Activated naive CD8-positive, alpha-beta T cell treated with anti-CD3 and anti-CD28 coated beads, Interleukin-2, amount 50 U/mL, for 16 hours (primary cell): ENCODE data around the gene UBE2F.
"Not testable (repeated sequence)": the region's sequence is repeated elsewhere in the genome, so short reads cannot be mapped to it uniquely, and the experiment has no call there.

Source experiments
- DNase-seq: peaks from one replicate; pipeline ENCODE4 v3.0.0-alpha.2; 2020; ENCODE audit warnings: low read depth, low spot score

The UBE2F gene

DNA sequence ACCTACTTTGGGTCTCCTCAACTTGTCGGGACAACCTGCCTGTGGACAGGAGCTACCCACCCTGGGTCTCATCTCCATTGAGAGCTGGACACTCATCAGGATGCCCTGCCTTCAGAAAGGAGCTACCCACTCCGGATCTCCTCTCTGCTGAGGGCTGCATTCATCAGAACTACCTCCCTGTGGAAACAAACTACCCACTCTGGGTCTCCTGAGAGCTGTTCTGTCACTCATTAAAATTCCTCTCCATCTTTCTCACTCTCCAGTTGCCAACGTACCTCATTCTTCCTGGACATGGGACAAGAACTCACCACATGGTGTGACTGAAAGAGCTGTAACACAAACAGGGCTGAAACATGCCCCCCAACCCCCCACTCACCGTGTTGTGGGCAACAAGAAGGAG is 22.5 kb upstream of the UBE2F start:
- DNase-seq, result no peak

DNA sequence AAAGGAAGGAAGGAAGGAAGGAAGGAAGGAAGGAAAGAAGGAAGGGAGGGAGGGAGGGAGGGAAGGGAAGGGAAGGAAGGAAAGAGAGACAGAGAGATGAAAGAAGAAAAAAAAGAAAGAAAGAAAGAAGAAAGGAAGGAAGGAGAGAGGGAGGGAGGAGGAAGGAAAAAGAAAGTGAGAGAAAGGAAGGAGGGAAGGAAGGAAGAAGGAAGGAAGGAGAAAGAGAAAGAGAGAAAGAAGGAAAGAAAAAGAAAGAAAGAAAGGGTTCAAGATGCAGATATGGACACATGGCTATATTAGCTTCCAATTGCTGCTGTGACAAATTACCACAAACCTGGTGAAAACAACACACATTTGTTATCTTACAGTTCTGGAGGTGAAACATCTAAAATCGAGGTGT is 20.4 kb upstream of the UBE2F start:
- no peak for DNase-seq

DNA sequence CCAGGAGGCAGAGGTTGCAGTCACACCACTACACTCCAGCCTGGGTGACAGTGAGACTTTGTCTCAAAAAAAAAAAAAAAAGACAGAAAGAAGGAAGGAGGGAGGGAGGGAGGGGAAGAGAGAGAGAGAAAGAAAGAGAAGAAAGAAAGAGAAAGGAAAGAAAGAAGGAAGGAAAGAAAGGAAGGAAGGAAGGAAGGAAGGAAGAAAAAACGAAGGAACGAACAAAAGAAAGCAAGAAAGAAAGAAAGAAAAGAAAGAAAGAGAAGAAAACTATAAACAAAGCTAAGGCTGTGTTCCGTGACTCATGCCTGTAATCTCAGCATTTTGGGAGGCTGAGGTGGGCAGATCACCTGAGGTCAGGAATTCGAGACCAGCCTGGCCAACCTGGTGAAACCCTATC is 15.5 kb upstream of the UBE2F start:
- not testable (repeated sequence) for DNase-seq

DNA sequence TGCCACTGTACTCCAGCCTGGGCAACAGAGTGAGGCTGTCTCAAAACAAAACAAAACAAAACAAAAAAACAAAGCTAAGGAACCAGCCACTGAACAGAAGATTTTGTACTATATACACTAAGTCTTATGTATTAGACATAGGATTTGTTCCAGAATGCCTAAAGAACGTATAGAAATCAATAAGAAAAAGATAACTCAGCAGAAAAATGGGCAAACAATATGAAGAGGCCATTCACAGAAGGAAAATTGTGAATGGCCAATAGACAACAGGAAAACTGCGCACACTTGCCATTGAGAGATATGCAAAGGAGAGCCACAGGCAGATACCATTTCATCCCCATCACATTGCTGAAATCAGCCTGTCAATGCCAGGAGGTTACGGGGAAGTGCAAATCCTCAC is 14.9 kb upstream of the UBE2F start:
- DNase-seq, result no peak

DNA sequence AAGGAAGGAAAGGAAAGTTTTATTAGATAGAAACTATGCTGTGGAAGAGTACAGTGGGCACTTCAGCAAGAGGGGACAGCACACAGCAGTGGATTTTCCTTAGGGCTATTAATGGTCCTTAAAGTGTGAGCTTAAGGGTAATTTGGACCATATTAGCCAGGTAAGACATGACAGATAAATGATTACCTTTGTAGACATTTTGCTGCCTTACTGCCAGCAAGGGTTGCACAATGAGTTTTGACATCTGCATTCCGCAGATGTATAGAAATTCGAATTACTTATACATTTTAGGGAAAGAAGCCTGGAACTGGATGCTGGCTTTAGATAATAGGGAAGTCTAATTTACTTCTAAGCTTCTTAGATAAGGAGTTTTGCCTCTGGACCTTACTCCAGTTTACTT is 14.0 kb upstream of the UBE2F start:
- DNase-seq, result no peak

DNA sequence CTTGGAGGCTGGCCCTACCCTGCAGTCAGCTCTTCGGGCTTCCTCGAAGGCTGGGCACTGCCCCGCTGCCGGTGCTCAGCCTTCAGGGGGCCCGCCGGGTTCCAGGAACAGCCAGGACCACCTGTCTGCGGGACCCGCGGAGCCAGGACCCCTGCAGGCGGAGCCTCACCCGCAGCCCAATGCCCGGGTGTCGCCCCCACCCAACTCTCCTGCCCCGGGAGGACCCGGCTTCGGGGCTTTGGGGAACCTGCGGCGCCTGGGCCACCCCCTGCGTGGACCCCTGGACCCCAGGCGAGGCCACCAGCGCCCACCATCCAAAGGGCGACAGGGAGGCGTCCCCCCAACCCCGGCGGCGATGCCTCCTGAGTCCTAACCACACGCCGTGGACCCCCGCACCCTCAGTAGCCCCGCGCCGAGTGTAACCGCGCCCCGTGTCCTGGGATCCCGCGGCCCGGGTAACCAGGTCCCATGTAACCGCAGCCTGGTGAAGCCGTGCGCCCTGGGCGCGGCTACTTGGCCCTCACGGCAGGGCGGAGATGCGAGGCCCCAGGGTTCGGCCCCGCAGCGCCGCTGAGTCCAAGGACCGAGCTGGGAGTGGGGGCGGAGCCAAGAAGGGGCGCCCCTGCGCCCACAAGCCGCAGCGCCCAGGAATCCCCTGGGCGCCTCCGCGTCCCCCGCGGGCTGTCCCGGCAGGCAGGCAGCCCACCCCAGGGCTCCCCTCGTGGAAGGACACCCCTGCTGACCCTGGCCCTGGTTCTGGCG is 11.0 kb upstream of the UBE2F start:
- DNase-seq, result no peak

DNA sequence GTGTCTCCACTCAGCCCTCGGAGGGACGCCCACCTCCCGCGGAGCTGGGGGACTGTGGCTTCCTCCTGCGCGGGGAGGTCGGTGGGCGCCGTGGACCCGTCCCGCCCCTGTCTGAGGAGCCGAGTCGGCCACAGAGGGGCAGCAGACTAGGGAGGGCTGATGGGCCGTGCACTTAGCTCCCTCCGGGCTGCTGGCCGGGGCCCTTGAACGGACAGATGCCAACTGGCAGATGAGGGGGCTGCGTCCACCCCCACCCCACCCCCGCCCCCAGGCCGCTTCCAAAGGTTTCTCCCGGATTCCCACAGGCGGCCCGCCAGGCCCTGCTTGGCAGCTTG is 10.4 kb upstream of the UBE2F start:
- DNase-seq, result no peak

DNA sequence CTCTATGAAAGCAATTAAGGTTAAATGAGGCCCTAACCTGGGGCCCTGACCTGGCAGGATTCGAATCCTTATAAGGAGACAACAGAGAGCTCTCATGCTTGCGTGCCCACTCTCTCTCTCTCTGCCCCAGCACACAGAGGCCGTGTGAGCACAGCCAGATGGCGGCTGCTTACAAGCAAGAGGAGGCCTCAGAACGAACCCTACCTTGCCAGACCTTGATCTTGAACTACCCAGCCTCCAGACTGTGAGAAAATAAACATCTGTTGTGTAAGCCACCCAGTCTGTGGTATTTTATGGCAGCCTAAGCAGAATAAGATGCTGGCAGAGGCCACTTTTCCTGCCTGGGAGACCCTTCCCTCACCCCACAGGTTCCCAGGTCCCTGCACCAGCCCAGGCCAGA is 5.2 kb upstream of the UBE2F start:
- no peak for DNase-seq

DNA sequence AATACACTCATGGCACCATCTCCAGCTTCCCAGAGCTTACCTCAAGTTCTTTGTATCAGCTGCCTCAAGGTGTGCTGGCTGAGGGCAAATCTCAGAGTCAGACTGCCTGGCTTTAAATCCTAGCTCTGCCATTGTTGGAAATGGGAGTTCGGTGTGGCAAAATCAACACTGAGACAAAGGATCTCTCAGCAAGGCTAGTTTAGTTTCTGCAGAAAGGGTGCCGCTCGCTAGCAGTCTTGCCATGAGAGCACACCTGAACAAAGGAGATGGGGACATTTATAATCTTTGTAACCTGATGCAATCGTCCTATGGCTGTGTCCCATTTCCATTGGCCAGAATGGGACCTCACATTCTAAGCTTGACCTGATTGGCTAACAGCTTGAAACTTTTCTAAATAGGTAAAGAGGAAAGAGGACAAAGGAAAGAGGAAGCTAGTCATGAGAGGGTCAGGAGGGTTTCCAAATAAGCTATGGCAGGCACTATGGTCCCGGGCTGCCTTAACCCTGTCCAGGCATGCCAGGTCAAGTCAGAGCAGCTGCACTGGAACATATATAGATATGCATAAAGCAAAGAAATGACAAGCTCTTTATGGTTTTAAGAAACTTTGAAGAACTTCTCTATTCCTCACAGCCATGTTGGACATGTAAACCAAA is 4.3 kb upstream of the UBE2F start:
- DNase-seq, result no peak

DNA sequence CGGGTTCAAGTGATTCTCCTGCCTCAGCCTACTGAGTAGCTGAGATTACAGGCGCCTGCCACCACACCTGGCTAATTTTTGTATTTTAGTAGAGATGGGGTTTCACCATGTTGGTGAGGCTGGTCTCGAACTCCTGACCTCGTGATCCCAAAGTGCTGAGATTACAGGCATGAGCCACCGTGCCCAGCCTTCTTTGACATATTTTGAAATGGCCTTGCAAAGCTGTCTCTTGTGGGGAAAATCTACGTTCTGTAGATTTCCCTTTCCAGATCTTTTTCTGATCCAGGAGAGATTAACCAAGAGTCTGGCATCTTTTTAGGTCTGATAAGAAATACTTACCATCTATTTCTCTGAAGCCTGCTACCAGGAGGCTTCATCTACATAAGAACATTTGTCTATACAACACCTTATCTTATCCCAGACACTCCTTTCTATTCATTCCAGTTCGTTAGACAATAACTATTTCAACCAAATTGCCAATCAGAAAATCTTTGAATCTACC is 3.3 kb upstream of the UBE2F start:
- not testable (repeated sequence) for DNase-seq

DNA sequence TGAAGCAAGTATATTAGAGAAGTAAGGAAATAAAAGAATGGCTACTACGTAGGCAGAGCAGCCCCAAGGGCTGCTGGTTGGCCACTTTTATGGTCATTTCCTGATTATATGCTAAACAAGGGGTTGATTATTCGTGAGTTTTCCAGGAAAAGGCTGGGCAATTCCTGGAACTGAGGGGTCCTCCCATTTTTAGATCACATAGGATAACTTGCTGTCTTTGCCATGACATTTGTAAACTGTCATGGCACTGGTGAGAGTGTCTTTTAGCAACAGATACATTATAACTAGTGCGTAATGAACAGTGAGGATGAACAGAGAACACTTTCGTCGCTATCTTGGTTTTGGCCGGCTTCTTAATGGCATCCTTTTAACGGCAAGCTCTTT is 2.6 kb upstream of the UBE2F start:
- DNase-seq, result no peak

DNA sequence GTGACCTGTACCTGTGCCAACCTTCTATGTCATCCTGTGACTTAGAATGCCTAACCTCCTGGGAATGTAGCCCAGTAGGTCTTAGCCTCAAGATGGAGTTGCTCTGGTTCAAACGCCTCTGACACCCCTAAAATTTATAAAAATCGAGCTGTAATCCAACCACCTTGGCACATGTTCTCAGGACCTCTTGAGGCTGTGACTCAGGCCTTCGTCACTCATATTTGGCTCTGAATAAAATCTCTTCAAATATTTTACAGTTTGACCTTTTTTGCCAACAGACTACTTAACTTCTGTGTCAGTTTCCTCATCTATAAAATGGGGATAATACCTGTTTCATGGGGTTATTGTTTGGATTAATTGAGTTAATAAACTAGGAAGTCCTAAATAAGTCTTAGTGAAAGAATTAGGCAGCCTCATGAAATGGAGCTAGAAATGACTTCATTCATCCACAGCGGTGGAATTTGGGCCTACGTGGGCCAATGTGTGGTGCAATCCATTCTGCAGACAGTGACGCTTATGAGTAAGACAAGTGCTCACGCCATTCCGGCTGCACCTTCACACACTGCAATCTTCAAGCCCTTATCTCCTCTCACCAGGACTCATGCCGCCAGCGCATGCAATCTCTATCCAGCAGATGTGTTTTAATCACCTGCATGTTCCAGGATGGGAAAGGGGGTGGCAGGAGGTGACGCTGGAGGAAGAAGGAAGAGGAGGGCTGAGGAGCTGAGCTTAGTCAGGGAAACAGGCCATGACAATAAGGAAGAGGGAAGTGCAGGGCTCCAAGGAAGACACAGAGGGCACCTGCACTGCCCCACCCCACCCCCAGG is 2.0 kb upstream of the UBE2F start:
- DNase-seq, result no peak

DNA sequence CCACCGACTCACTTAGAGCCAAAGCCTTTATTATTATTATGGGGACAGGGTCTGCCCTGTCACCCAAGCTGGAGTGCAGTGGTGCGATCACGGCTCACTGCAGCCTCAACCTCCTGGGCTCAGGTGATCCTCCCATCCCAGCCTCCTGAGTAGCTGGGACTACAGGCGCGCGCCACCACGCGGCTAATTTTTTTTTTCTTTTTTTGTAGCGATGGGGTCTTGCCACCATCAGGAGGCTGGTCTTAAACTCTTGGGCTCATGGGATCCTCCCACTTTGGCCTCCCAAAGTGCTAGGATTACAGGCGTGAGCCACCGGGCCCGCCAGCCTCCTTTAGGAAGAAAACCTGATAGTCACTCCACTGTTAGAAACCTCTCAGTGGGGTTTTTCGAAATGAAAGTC is 970 bp upstream of the UBE2F start:
- not testable (repeated sequence) for DNase-seq

DNA sequence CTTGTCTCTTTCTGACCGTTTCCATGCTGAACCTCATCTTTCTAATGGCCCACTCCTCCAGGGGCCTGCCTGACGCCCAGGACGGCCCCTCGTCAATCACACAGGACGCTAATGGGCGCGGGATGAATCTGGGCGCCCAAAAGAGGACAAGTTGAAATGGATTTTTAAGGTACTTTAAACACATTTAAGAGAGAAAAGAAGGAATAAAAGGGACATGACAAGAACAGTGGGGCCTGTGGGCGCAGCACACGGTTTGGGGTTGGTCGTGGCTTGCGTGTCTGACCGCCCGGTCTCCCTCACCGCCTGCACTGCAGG is 607 bp upstream of the UBE2F start:
- no peak for DNase-seq

DNA sequence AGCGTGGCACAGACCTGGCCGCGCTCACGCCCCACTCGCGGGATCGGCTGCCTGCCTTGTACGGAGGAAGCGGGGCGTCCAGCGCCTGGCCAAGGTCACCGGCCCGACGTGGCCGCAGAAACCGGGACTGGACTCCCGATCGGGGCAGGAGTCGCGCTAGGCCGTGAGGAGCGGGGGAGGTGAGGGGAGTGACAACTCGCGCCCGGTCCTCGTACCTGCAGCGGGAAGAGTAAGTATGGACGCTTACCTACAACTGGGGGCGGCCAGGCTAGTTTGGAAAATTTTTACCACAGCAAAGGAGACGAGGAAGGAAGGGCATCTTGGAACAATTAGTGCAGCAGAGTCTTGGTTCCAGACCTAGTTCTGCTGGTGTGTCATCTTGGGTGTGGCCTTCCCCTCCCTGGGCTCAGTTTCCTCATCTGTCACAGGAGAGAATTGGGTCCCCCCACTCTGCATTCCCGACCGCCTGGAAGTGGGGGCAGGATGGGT is 693 bp downstream of the UBE2F start:
- no peak for DNase-seq

DNA sequence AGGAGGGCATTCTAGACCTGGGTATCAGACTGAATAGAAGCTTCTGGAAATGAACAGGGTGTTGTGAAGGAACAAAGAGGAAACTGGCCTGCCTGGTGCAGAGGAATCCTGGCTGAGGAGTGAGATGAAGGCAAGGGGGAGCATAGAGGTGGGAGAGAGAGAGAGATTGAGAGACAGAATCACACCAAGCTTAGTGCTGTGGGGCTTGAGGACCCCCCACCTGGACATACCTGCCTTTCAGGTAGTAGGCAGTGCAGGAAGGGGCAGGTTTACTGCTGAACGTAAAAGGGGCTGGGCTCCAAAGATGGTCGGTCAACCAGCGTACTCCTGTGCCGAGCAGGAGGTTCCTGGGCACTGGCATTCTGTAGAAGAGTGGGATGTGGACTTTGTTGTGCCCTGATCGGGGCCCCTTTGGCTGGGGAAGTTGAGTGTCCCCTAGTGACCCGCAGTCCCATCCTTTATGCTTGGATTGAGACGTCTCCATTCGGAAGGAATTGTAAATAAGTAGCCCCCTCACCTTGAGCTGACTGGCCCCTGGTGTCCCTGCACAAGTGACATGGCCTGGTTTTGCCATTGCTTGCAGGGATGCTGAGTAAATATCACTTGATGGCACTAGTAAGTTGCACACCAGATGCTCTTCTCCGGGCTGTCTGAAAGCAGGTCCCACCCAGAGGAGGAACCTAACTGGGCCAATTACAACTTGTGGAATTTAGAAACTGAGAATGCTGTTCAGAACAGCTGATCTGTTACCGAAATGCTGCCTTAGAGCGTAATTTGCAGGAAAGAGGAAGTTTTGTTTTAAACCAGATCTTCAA is 1.4 kb downstream of the UBE2F start:
- no peak for DNase-seq

DNA sequence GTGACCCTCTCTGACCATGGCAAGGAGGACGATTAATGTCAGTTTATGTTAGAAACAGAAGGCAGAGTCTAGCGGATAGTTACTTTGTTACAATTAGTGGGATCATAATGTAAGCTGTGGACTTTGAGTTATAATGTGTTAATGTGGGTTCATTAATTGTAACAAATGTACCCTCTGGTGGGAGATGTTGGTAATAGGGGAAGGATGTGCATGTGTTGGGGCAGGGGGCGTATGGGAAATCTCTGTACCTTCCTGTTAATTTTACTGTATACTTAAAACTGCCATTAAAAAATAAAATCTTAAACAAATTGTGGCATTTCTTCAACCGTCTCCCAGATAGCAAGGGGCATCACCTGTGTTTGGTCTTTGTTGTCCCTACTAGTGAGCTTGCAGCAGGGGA is 4.8 kb downstream of the UBE2F start:
- DNase-seq, result no peak

DNA sequence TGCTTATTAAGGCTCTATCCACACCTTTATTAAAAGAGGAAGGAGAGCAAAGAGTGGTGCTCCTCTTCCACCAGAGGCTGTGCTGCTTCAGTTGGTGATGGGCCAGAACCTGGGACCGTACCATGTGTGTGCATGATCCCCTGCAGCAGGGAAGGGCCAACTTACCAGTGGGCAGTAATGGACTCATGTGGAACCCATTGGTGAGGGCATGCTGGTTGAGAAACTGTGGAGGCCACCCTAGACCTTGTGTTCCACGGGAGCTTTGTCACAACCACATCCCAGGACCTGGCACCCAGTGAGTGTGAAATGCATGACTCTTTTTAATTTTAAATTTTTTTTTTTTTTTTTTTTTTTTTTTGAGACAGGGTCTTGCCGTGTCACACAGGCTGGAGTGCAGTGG is 5.4 kb downstream of the UBE2F start:
- no peak for DNase-seq

DNA sequence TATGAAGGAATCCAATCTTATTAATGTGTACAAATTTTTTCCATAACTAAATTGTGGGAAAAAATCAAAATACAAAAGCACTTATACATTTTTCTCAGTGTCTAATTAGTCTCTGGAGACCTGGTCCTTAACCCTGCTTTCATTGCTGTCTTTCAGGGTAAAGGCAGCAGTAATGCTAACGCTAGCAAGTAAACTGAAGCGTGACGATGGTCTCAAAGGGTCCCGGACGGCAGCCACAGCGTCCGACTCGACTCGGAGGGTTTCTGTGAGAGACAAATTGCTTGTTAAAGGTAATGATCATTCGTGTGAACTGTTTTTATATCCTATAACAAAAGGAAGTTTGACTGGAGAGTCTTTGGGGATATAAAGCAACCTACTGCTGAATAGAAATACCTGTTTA is 6.1 kb downstream of the UBE2F start:
- no peak for DNase-seq

DNA sequence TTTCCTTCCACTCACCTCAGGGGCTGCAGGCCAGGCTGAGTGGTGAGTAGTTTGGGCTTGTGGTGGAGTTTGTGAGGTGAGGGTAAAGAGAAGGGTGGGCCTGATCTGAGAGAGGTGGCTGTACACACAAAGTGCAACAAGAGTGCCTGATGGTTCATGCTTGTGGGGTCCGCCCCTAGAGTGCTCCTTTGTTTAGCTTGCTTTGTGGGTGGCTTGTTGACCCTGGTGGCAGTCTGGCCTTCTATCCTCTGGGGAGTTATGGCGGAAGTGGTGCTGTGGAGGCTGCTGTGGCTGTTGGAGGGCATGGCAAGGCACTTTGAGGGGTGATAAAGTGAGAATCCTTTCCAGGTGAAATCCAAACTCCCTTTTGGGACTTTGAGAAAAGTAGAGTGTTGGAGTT is 10.6 kb downstream of the UBE2F start:
- no peak for DNase-seq

DNA sequence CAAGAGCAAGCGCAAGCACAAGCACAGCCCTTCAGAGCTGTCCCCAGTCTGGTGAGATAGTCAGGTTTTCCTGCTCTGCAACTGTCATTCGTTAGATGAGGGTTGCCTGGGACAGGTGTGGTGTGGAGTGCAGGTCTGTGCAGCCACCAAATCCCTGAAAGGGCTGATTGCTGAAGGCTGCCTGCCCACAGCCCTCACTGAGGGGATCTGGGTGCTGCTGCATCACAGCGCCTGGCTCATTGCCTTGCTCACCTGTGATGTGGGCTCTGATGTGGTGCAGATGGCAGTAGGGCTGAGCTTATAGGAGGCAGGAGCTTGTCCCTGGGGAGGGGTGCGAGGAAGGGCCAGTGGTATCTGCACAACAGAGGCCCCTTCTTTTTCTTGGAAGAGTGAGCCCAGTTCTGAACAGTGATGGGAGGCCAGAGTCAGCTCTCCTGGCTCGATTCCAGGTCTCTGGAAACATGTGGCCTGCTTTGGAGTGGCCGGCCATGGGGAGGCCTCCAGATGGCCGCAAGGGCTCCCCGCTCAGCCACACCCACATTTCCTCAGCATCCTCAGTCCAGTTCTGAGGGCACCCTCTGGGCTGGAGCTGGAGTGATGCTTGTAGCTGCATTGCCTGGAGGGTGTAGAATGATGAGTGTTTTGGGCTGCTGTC is 11.4 kb downstream of the UBE2F start:
- DNase-seq, result no peak
